Measurements from ENCODE around the gene SAMD14. TPM values are rescaled to one million over a fixed set of nuclear protein-coding genes. Genes with fewer than 3 reads are reported as not detected.

Gene SAMD14
- total RNA-seq, 6 donors from 2014 or later = 0.49 to 16.8 (median 5.6) TPM

Other genes with a start within 250 kb of the SAMD14 start
- 10 to 100 TPM in 1 of 6 donors, 1 to 10 TPM in 4, under 1 TPM in 1; 0.61 to 12.7 (median 2.5) TPM for gene DLX4, start 161.0 kb downstream of the SAMD14 start, total RNA-seq
- under 1 TPM in 4 of 6 donors, not detected in 2; 0.20 to 0.91 (median 0.54) TPM for gene DLX3, start 134.9 kb downstream of the SAMD14 start, total RNA-seq
- gene ITGA3, start 74.0 kb downstream of the SAMD14 start, total RNA-seq = 100 to 1,000 TPM; 193 to 469 (median 350) TPM
- gene PDK2, start 34.8 kb downstream of the SAMD14 start, total RNA-seq = 10 to 100 TPM; 15.7 to 80.7 (median 34.9) TPM
- gene PPP1R9B, start 20.5 kb upstream of the SAMD14 start, total RNA-seq = 100 to 1,000 TPM in 1 of 6 donors, 10 to 100 TPM in 5; 37.5 to 121 (median 74.7) TPM
- 10 to 100 TPM in 5 of 6 donors, 1 to 10 TPM in 1; 1.6 to 19.7 (median 14.1) TPM for gene SGCA, start 35.8 kb upstream of the SAMD14 start, total RNA-seq
- gene COL1A1, start 71.5 kb upstream of the SAMD14 start, total RNA-seq = 100 to 1,000 TPM in 3 of 6 donors, 10 to 100 TPM in 3; 15.4 to 555 (median 117) TPM
- 10 to 100 TPM in 1 of 6 donors, 1 to 10 TPM in 5; 1.3 to 15.7 (median 3.8) TPM for gene TMEM92, start 144.3 kb upstream of the SAMD14 start, total RNA-seq
- gene XYLT2, start 216.0 kb upstream of the SAMD14 start, total RNA-seq = 10 to 100 TPM; 16.4 to 33.5 (median 19.2) TPM
- 10 to 100 TPM in 5 of 6 donors, 1 to 10 TPM in 1; 7.3 to 59.1 (median 50.6) TPM for gene MRPL27, start 243.0 kb upstream of the SAMD14 start, total RNA-seq
- gene EME1, start 243.1 kb upstream of the SAMD14 start, total RNA-seq = 10 to 100 TPM in 1 of 6 donors, 1 to 10 TPM in 2, under 1 TPM in 1, not detected in 2; 0.30 to 12.1 (median 1.2) TPM

Data from upper lobe of left lung (tissue), 6 donors.